ENCODE results near the gene FGF14.

FGF14 gene

GRCh38 chr13:102198418-102199311, 203.2 kb downstream of the FGF14 start:
- no peak overlapping the region for H3K4me3 ChIP-seq (ENCODE audit: low read depth, low read length)

GRCh38 chr13:102197193-102197592, 204.7 kb downstream of the FGF14 start:
- no peak overlapping the region for H3K4me3 ChIP-seq (ENCODE audit: low read depth, low read length)

GRCh38 chr13:102195566-102196462, 206.0 kb downstream of the FGF14 start:
- H3K4me3 ChIP-seq (ENCODE audit: low read depth, low read length): no peak overlapping the region

GRCh38 chr13:102192858-102193257, 209.0 kb downstream of the FGF14 start:
- no peak overlapping the region for H3K4me3 ChIP-seq (ENCODE audit: low read depth, low read length)

- no peak overlapping the region for H3K4me3 ChIP-seq (ENCODE audit: low read depth, low read length)
These were observed 209.8 kb downstream of the FGF14 start for GRCh38 chr13:102191951-102192502.

- no peak overlapping the region for H3K4me3 ChIP-seq (ENCODE audit: low read depth, low read length)
These were observed 210.9 kb downstream of the FGF14 start for GRCh38 chr13:102190930-102191329.

- no peak overlapping the region for H3K4me3 ChIP-seq (ENCODE audit: low read depth, low read length)
These were observed 214.5 kb downstream of the FGF14 start for GRCh38 chr13:102187313-102187712.

GRCh38 chr13:102185375-102185984, 216.4 kb downstream of the FGF14 start:
- no peak overlapping the region for H3K4me3 ChIP-seq (ENCODE audit: low read depth, low read length)

- no peak overlapping the region for H3K4me3 ChIP-seq (ENCODE audit: low read depth, low read length)
These were observed 218.2 kb downstream of the FGF14 start for GRCh38 chr13:102183509-102184182.

- no peak overlapping the region for H3K4me3 ChIP-seq (ENCODE audit: low read depth, low read length)
These were observed 219.7 kb downstream of the FGF14 start for GRCh38 chr13:102182170-102182569.

- H3K4me3 ChIP-seq (ENCODE audit: low read depth, low read length): no peak overlapping the region
These were observed 224.4 kb downstream of the FGF14 start for GRCh38 chr13:102177431-102177830.

- no peak overlapping the region for H3K4me3 ChIP-seq (ENCODE audit: low read depth, low read length)
These were observed 225.0 kb downstream of the FGF14 start for GRCh38 chr13:102176846-102177245.

GRCh38 chr13:102172406-102172805, 229.4 kb downstream of the FGF14 start:
- no peak overlapping the region for H3K4me3 ChIP-seq (ENCODE audit: low read depth, low read length)

GRCh38 chr13:102170305-102170704, 231.5 kb downstream of the FGF14 start:
- no peak overlapping the region for H3K4me3 ChIP-seq (ENCODE audit: low read depth, low read length)

GRCh38 chr13:102169471-102170015, 232.3 kb downstream of the FGF14 start:
- H3K4me3 ChIP-seq (ENCODE audit: low read depth, low read length): no peak overlapping the region

- no peak overlapping the region for H3K4me3 ChIP-seq (ENCODE audit: low read depth, low read length)
These were observed 249.1 kb downstream of the FGF14 start for GRCh38 chr13:102152790-102153189.

- H3K4me3 ChIP-seq (ENCODE audit: low read depth, low read length): no peak overlapping the region
These were observed 254.5 kb downstream of the FGF14 start for GRCh38 chr13:102147353-102147752.

GRCh38 chr13:102145750-102146149, 256.1 kb downstream of the FGF14 start:
- no peak overlapping the region for H3K4me3 ChIP-seq (ENCODE audit: low read depth, low read length)

GRCh38 chr13:102142473-102142826, 259.4 kb downstream of the FGF14 start:
- no peak overlapping the region for H3K4me3 ChIP-seq (ENCODE audit: low read depth, low read length)
